Type B pancreatic cell (in vitro differentiated cells): ENCODE results near the gene NLGN4Y. TPM values are rescaled to one million over a fixed set of nuclear protein-coding genes. Genes with fewer than 3 reads are reported as not detected.

Source experiments
- DNase-seq: peaks from one replicate; pipeline ENCODE4 v3.0.0; 2021; ENCODE audit warnings: mixed read lengths; ENCODE audit not compliant: unreplicated experiment; ENCODE audit errors: extremely low spot score
- H3K27ac Mint-ChIP-seq: 2 replicates; pipeline ENCODE4 v1.8.0; 2021; ENCODE audit warnings: mild to moderate bottlenecking, mixed read lengths
- H3K27me3 Mint-ChIP-seq: 2 replicates; pipeline ENCODE4 v1.8.0; 2021; ENCODE audit warnings: mixed read lengths
- H3K36me3 Mint-ChIP-seq: 2 replicates; pipeline ENCODE4 v1.8.0; 2021; ENCODE audit warnings: mixed read lengths
- H3K4me1 Mint-ChIP-seq: one replicate; pipeline ENCODE4 v1.8.0; 2021; ENCODE audit warnings: mixed read lengths; ENCODE audit not compliant: unreplicated experiment
- H3K4me3 Mint-ChIP-seq: 2 replicates; pipeline ENCODE4 v1.8.0; 2021; ENCODE audit warnings: mild to moderate bottlenecking, mixed read lengths
- H3K9me3 Mint-ChIP-seq: 2 replicates; pipeline ENCODE4 v1.8.0; 2021; ENCODE audit warnings: mixed read lengths
- total RNA-seq: library from RNA; stranded (reverse); gene quantifications from 2 replicates; pipeline ENCODE4 v1.2.1, GENCODE V29; 2021; ENCODE audit warnings: low replicate concordance
- TF ChIP-seq, protein P1 (sequence below): fragments of 200-600 bp; sonication (generic); conservative IDR thresholded peaks from 2 replicates; pipeline ENCODE4 v1.5.0; 2021; ENCODE audit warnings: antibody characterized with exemption, mild to moderate bottlenecking

The NLGN4Y gene
- total RNA-seq, 1 donor from 2014 or later = not detected

DNA sequence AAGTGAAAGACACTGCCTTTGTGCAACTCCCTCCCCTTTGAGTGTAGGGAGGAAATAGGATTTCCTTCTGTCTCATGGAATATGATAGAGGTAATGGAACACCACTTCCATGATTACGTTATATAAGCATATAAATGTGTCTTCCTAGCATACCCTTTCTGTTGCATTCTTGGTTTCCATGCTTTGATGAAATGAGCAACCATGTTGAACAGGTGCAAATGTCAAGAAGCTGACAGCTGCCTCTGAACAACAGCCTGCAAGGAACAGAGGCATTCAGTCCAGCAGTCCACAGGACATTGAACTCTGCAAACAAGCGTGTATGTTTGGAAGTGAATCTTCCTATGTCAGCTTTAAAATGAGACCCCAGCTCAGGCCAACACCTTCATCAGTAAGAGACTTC is 117.5 kb downstream of the NLGN4Y start:
- Mint-ChIP-seq H3K4me3 (no peak overlapping the region), H3K27ac (no peak overlapping the region), H3K36me3 (no peaks in the 10 kb centered on the region), H3K4me1 (no peaks in the 10 kb centered on the region), H3K9me3 (no peaks in the 10 kb centered on the region), H3K27me3 (no peaks in the 10 kb centered on the region)
- no peak for DNase-seq
- TF ChIP-seq, protein P1, sequence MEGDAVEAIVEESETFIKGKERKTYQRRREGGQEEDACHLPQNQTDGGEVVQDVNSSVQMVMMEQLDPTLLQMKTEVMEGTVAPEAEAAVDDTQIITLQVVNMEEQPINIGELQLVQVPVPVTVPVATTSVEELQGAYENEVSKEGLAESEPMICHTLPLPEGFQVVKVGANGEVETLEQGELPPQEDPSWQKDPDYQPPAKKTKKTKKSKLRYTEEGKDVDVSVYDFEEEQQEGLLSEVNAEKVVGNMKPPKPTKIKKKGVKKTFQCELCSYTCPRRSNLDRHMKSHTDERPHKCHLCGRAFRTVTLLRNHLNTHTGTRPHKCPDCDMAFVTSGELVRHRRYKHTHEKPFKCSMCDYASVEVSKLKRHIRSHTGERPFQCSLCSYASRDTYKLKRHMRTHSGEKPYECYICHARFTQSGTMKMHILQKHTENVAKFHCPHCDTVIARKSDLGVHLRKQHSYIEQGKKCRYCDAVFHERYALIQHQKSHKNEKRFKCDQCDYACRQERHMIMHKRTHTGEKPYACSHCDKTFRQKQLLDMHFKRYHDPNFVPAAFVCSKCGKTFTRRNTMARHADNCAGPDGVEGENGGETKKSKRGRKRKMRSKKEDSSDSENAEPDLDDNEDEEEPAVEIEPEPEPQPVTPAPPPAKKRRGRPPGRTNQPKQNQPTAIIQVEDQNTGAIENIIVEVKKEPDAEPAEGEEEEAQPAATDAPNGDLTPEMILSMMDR = no peak

DNA sequence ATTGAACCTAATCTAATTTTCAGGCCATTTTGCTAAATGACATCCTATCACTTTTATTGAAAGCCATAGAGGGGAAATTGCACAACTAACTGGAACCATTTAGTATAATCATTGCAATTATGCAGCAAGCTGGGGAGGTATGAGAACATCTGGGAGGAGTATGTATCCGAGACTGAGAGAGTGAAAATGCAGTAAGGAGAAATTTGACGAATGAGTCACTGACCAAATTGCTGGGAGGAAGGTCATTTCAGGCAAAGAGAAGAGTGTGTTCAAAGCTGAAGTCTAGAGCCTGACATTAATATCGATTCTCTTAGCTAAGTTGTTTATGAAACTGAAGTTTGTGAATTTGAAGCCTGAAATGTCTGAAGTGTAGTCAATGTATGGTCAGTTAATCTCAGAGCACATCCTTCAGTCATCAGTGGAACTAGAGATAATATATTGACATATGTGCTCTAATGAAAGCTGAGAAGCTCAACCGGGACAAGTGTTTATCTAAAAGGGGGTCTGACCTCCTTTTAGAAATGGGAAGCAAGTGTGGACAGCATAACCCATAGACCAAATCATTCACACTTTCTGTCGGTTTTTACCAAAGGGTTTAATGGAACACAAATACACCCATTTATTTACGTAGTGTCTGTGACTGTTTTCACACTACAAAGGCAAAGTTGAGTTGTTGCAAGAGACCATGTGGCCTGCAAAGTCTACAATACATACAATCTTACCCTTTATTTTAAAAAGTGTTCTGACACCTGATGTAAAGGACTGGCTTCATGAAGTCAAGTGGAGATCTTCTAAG is 120.0 kb downstream of the NLGN4Y start:
- H3K27ac Mint-ChIP-seq = no peak overlapping the region
- H3K4me1 Mint-ChIP-seq = no peaks in the 10 kb centered on the region
- no peaks in the 10 kb centered on the region for H3K36me3 Mint-ChIP-seq
- no peaks in the 10 kb centered on the region for H3K9me3 Mint-ChIP-seq
- TF ChIP-seq, protein P1 = no peak
- H3K27me3 Mint-ChIP-seq = no peaks in the 10 kb centered on the region
- H3K4me3 Mint-ChIP-seq = no peak overlapping the region
- DNase-seq = no peak

DNA sequence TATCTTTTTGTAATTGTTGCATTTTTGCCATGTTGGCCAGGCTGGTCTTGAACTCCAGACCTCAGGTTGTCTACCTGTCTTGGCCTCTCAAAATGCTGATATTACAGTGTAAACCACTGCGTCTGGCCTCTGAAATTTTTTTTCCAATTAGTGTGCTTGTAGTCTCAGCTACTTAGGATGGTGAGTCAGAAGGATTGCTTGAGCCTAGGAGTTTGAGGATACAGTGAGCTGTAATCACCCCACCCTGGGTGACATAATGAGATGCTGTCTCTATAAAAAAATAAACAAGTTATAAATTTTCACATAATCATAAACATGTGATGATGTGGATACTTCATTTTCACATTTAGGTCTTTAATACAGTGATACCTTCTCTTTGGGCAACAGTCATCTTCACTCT is 154.9 kb downstream of the NLGN4Y start:
- DNase-seq = no peak
- Mint-ChIP-seq H3K4me3 (no peak overlapping the region), H3K4me1 (no peaks in the 10 kb centered on the region), H3K27me3 (no peaks in the 10 kb centered on the region), H3K9me3 (no peaks in the 10 kb centered on the region), H3K36me3 (no peaks in the 10 kb centered on the region), H3K27ac (no peak overlapping the region)
- TF ChIP-seq, protein P1 = no peak

DNA sequence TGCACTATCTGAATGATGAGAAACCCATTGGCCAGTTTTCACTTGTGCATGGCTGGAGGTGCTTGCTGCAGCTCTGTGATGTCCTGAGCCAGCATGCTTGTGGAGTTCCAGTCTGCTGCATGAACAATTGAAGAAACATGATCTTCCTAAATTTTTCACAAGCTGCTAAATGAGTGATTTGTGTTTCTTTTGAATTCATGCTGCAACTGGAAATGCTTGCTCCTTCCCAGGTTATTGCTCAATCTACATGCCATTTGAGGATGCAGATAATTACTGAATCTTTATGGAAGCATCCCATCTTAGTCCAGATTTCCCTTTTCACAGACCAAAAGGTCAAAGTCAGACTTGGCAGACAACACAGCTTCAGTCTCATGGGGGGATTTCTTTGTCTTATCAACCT is 170.2 kb downstream of the NLGN4Y start:
- Mint-ChIP-seq H3K4me3 (no peak overlapping the region), H3K27ac (no peak overlapping the region), H3K27me3 (no peaks in the 10 kb centered on the region), H3K36me3 (no peaks in the 10 kb centered on the region), H3K4me1 (no peaks in the 10 kb centered on the region), H3K9me3 (no peaks in the 10 kb centered on the region)
- DNase-seq = no peak
- TF ChIP-seq, protein P1 = no peak

DNA sequence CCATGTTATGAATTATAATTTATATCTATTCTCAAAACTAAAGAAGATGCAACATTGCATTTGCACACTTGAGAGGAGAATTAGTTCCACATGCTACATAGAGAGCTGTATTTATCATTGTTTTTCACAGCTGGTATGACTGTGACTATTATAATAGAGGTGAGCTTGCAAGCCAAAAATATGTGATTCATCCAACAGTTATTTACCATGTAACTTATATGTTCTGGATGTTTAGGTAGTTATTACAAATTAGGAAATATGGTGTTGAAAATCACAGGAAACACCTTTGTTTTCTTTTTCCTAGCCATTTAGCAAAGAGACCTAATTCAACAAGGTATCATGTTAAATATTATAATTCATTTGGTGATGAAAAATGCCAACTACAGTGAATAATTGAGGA is 183.8 kb downstream of the NLGN4Y start:
- no peaks in the 10 kb centered on the region for H3K4me1 Mint-ChIP-seq
- no peak for DNase-seq
- H3K4me3 Mint-ChIP-seq = no peak overlapping the region
- no peaks in the 10 kb centered on the region for H3K27me3 Mint-ChIP-seq
- no peaks in the 10 kb centered on the region for H3K36me3 Mint-ChIP-seq
- H3K27ac Mint-ChIP-seq = no peak overlapping the region
- no peaks in the 10 kb centered on the region for H3K9me3 Mint-ChIP-seq
- TF ChIP-seq, protein P1 = no peak
